ENCODE measurements around the gene ENOX2. TPM values are rescaled to one million over a fixed set of nuclear protein-coding genes. Genes with fewer than 3 reads are reported as not detected.

ENOX2 gene
- total RNA-seq, 1 experiment from 2014 or later, result 11.4 TPM

- intact Hi-C loops (cut with micrococcal nuclease; ENCODE audit: unreplicated experiment), result no loop called here
- Mint-ChIP-seq H3K36me3 (ENCODE audit: insufficient read depth, unreplicated experiment) (no peaks in the 10 kb centered on the region), H3K27ac (ENCODE audit: unreplicated experiment) (no peak overlapping the region), H3K27me3 (ENCODE audit: insufficient read depth, unreplicated experiment) (no peaks in the 10 kb centered on the region), H3K4me1 (ENCODE audit: low read depth, unreplicated experiment) (no peaks in the 10 kb centered on the region), H3K9me3 (ENCODE audit: unreplicated experiment) (no peaks in the 10 kb centered on the region), H3K4me3 (ENCODE audit: unreplicated experiment) (no peak overlapping the region)
- CTCF ChIA-PET, result no interaction called here
- Histone ChIP-seq H3K9me3 (no peaks in the 10 kb centered on the region), H3K4me3 (ENCODE audit: low read depth, low read length) (no peak overlapping the region), H3K36me3 (ENCODE audit: control insufficient read depth, insufficient read depth, low read length) (no peaks in the 10 kb centered on the region), H3K4me1 (no peaks in the 10 kb centered on the region), H3K27me3 (replicated peaks; ENCODE audit: control insufficient read depth, insufficient read depth, low read length) (no peaks in the 10 kb centered on the region)
- no peak for TF ChIP-seq CTCF (IDR thresholded peaks at IDR 0.05; ENCODE audit: insufficient read depth in 1 of 2, low read depth in 1 of 2, low read length in 1 of 2, severe bottlenecking in 1 of 2, unreplicated experiment in 1 of 2)
- no peak for DNase-seq
- no TSS peak for BruUV-seq (replicated peaks)
- POLR2A ChIA-PET, result no interaction called here
Observed at GRCh38 chrX:130734713-130735112, 168.3 kb downstream of the ENOX2 start.

GRCh38 chrX:130728208-130728607 is 174.8 kb downstream of the ENOX2 start:
- no peak for TF ChIP-seq CTCF (IDR thresholded peaks at IDR 0.05; ENCODE audit: insufficient read depth in 1 of 2, low read depth in 1 of 2, low read length in 1 of 2, severe bottlenecking in 1 of 2, unreplicated experiment in 1 of 2)
- Mint-ChIP-seq H3K27ac (ENCODE audit: unreplicated experiment) (no peak overlapping the region), H3K9me3 (ENCODE audit: unreplicated experiment) (no peaks in the 10 kb centered on the region), H3K27me3 (ENCODE audit: insufficient read depth, unreplicated experiment) (no peaks in the 10 kb centered on the region), H3K4me3 (ENCODE audit: unreplicated experiment) (no peak overlapping the region), H3K36me3 (ENCODE audit: insufficient read depth, unreplicated experiment) (no peaks in the 10 kb centered on the region), H3K4me1 (ENCODE audit: low read depth, unreplicated experiment) (no peaks in the 10 kb centered on the region)
- Histone ChIP-seq H3K27me3 (replicated peaks; ENCODE audit: control insufficient read depth, insufficient read depth, low read length) (no peaks in the 10 kb centered on the region), H3K36me3 (ENCODE audit: control insufficient read depth, insufficient read depth, low read length) (no peaks in the 10 kb centered on the region), H3K9me3 (no peaks in the 10 kb centered on the region), H3K4me1 (no peaks in the 10 kb centered on the region), H3K4me3 (ENCODE audit: low read depth, low read length) (no peak overlapping the region)
- intact Hi-C loops (cut with micrococcal nuclease; ENCODE audit: unreplicated experiment), result no loop called here
- POLR2A ChIA-PET, result no interaction called here
- no TSS peak for BruUV-seq (replicated peaks)
- CTCF ChIA-PET, result interaction anchor here (0.5 to 0.7 kb wide), 3 partner anchors 9 to 188 kb away, joined by 3 read pairs; no protein-coding TSS in a partner anchor
- no peak for DNase-seq

GRCh38 chrX:130726661-130727060 is 176.3 kb downstream of the ENOX2 start:
- no peaks in the 10 kb centered on the region for H3K4me1 Mint-ChIP-seq (ENCODE audit: low read depth, unreplicated experiment)
- no TSS peak for BruUV-seq (replicated peaks)
- Histone ChIP-seq H3K36me3 (ENCODE audit: control insufficient read depth, insufficient read depth, low read length) (no peaks in the 10 kb centered on the region), H3K4me3 (ENCODE audit: low read depth, low read length) (no peak overlapping the region), H3K27me3 (replicated peaks; ENCODE audit: control insufficient read depth, insufficient read depth, low read length) (no peaks in the 10 kb centered on the region), H3K9me3 (no peaks in the 10 kb centered on the region), H3K4me1 (no peaks in the 10 kb centered on the region)
- no peak overlapping the region for H3K4me3 Mint-ChIP-seq (ENCODE audit: unreplicated experiment)
- intact Hi-C loops (cut with micrococcal nuclease; ENCODE audit: unreplicated experiment), result no loop called here
- no peaks in the 10 kb centered on the region for H3K36me3 Mint-ChIP-seq (ENCODE audit: insufficient read depth, unreplicated experiment)
- H3K27me3 Mint-ChIP-seq (ENCODE audit: insufficient read depth, unreplicated experiment), result no peaks in the 10 kb centered on the region
- no peaks in the 10 kb centered on the region for H3K9me3 Mint-ChIP-seq (ENCODE audit: unreplicated experiment)
- DNase-seq, result peak in 1 of 2 experiments; percentile 2
- ChIA-PET POLR2A (interaction anchor here (0.6 kb wide), 1 partner anchor 35 kb away, joined by 3 read pairs; no protein-coding TSS in a partner anchor), CTCF (no interaction called here)
- TF ChIP-seq CTCF (IDR thresholded peaks at IDR 0.05; ENCODE audit: insufficient read depth in 1 of 2, low read depth in 1 of 2, low read length in 1 of 2, severe bottlenecking in 1 of 2, unreplicated experiment in 1 of 2), result no peak
- H3K27ac Mint-ChIP-seq (ENCODE audit: unreplicated experiment), result no peak overlapping the region
